NCI-H446 (cell line): ENCODE data around the gene OR2A42.
"Not testable (repeated sequence)": the region's sequence is repeated elsewhere in the genome, so short reads cannot be mapped to it uniquely, and the experiment has no call there.

Source experiments
- DNase-seq, 2 experiments: peaks; one replicate each; lab custom pipeline; 2025; lab: John Stamatoyannopoulos, UW

The OR2A42 gene

DNA sequence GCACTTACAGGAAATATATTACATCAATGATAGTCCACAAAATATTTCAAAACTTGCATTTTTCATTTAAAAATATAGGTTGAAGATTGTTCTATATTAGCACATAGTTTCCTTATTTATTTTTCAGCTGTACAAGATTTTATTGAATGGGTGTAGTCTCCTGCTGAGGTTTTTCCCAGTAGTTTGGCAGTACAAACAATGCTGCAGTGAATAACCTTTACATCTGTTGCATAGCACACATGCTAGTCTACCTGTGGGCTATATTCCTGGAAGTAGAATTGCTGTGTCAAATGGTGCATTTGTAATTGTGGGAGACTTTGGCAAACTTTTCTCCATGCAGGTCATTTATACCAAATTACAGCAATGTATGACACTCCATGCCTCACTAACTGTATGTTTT lies 18.9 kb downstream of the OR2A42 start:
- not testable (repeated sequence) for DNase-seq

DNA sequence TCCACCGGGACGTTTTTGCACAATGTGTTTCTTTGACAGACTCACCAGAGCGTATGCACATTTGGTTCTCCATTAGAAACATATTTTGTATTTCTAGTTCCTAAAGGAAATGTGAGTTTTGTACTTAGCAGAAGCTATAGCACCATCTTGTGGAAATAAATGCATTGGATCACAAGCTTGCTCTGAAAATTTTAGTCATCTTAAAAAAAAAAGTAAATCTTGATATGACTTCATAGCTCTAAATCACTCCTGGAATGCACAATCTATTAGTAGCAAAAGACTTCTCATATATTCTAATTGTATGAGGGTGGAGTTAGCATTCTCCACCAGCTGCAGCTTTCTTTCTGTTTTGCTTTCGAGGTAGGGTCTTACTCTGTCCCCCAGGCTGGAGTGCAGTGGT lies 20.3 kb downstream of the OR2A42 start:
- DNase-seq: not testable (repeated sequence)

DNA sequence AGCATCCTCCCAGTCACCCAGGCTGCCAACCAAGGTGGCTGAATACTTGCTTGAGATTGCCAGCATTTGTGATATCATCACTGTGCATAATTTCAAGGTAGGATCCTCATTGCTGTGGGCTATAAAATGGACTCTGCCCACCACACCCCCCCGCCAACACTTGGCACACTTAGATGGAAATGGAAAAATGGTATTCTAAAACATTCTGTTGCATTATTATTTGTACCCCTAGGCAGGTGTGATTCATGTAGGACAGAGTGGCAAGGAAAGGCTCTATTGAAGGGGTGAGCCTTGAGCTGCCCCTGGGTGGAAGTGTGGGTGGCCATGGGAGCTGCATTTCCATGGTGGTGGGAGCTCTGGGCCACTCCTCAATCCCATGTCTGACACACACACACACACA lies 20.8 kb downstream of the OR2A42 start:
- DNase-seq: not testable (repeated sequence)

DNA sequence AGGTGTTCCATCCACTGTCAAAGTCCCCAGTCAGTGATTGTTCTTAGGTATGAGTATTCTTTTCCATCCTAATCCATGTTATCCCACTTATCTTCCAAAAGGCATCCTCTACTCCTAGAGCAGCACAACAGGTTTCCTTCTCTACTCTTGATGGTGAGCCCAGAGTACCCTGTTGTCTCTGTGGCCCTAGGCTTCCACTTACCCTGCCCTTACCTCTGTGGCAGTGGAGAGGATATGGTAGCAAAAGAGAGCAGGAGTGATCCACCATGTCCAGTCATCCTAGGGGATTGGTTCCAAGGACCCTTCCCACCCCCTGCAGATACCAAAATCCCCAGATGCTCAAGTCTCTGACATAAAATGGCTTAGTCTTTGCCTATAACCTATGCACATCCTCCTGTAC lies 22.2 kb downstream of the OR2A42 start:
- not testable (repeated sequence) for DNase-seq

DNA sequence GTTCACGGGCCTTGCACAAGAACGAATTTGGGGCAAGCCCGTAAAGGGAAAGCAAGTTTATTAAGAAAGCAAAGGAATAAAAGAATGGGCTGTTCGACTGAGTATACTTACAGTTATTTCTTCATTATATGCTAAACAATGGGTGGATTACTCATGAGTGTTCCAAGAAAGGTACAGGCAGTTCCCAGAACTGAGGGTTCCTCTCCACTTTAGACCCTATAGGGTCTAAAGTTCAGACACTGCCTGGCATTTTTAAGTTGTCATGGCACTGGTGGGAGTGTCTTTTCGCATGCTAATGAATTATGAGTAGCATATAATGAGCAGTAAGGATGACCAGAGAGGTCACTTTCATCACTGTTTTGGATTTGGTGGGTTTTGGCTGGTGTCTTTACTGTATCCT lies 34.1 kb downstream of the OR2A42 start:
- DNase-seq: not testable (repeated sequence)

DNA sequence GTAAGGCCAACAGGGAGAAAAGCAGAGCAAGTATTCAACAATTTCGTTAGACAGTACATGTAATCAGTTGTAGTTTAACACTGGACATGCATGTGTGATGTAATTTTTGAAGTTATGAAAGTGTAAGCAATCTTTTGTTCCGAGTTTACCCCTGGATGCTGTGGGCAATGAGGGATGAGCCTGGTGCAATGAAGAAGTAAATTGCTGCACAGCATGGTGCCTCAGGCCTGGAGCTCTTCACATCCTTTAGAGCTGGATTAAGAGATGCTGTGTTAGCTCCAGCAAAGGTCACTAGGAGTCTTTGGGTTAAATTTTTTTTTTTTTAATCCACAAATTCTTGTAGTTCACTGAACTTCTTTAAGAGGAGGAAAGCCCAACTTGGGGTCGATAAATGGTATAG lies 36.3 kb downstream of the OR2A42 start:
- DNase-seq: not testable (repeated sequence)

DNA sequence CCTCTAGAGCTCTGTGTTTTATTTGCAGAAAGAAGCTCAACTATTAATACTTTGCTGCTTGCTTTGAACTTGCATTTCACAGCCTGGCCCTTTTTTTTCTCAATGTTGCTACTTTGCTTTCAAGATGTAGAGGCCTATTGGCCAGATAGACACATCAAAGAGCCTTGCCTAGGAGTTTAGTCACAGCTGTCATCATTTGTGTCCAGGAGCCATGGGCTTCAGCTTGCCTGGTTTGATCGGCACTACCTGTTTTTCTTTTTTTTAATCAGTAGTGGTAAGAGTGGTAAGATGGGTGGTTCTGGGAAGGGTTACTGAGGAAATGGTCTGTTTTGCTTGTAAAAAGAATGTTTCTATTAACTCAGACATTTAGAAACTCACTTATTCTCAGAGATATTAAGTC lies 37.4 kb downstream of the OR2A42 start:
- not testable (repeated sequence) for DNase-seq

DNA sequence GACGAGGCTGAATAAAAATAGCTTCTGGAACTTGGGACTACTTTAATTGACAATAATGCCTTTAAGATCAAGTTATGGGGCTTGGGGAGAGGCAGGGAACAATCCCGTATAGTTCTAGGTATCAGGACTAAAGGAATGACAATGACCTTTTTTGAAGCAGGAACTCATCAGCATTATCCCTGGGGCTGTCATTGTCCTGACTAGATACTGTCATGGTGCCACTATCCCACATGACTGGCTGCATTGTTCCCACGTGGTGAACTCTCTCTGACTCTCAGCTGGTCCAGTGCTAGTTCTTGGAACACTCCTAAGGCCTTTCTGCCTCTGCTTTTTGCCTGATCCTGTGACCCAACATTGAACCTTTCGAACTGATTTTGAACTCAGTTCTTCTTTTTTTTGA lies 40.5 kb downstream of the OR2A42 start:
- not testable (repeated sequence) for DNase-seq

DNA sequence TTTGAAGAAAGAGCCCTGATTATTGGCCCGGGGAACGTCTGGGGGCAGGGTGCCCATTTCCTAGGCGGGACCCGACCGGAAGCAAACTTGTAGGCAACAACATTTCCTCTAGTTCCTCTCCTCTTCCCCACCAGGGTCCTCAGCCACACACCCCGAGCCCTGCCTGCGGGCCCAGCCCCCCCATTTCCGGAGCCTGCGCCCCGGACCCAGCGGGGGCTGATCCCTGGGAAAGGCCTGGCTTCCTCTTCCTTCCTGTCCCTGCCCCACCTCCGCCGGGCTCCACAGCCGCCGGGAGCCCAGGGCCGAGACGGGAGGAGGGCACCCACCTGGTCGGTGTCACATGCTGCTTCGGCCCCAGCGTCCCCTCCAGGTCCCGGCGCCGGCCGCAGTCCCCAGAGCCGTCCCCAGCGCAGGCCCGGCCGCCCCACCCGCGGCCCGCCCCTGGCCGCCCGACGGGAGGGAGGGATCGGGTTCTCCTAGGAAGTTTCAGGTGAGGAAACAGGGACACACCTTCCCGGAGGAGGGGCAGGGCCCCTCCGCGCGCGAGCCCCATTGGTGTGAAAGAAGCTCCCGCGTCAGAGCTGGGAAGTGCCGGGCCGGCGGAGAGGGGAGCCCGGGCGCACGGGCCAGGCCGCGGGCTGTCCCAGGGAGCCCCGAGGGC lies 44.1 kb downstream of the OR2A42 start, which contains the start of gene ARHGEF35:
Gene ARHGEF35, minus strand, starts transcription at position 622 of the 661 bp plus-strand sequence. CDS start 7,450 bp downstream, outside the sequence.
- DNase-seq: not testable (repeated sequence)

DNA sequence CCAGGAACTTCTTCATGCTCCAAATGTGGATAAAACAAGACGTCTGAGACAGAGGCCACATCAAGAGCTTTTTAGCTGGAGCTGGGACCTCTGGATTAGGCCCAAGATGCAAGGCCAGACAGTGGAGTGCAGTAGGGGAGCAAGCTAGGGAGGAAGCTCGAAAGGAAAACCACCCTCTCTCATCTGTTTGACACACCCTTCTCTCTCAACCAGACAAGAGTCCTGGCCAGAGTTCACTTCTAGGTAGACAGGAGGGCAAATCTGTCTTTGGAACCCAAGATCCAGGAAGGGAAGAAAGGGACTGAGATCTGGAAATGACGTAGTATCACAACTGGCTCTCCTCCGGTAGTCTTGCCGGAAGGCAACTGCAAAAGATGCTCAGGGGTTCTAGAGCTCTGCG lies 45.0 kb downstream of the OR2A42 start:
- DNase-seq: not testable (repeated sequence)

DNA sequence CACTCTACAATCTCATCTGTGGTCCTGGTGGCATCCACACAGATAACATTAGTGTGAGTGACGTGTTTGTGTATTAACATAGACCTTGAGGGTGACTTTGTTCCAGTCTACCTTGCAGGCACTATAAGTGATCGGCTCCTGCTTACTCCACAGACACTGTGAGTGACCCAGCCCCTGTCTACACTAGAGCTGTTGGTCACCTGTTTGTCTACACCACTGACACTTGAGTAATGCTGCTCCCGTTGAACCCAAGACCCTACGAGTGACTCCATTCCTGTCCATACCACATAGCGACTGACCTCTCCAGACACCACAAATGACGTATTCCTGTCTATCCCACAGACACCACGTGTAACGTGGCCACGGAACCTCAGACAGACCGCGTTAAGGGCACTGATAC lies 45.6 kb downstream of the OR2A42 start:
- DNase-seq: not testable (repeated sequence)

DNA sequence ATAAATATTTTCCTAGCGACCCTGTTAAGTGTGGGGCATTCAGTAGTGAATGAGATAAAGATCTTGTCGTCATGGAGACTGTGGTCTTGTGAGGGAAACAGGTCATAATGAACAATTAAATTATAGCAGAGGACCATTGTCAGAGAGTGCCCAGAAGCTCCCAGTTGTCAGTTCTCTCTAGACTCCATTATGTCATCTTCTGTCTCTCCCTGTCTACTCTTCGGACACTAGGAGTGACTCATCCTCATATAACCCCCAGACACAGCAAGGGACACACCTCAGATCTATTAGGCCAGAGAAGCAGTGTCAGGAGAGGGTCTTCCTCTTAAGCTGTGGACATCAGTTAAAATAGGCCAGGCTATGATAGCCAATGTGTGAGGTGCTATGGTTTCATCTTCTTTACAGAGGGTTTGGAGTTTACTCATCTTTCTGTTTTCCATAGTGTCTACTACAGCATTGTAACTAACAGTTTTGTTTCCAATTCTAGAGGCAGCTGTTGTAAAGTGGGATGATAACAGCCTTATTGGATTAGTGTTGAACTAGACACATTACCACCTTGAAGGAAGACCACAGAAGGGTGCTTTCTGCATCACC lies 50.7 kb downstream of the OR2A42 start:
- not testable (repeated sequence) for DNase-seq

DNA sequence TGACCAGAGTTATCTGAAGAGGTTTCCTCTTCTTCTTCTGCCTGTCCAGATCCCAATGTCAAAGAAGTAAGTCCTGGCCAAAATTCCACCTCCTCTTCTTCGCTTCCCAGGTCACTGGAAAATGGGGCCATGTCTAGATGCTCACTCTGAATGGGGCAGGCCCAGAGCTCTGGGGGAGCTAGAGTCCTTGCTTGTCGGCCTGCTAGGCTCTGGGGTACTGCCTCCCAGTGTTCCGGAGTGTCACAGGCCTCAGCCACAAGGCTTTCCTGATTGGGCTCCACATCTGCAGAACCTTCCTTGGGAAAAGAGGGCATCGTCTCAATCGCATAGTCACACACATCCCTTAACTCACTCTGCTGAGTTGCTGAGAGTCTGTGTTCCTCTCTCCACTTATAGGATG lies 51.6 kb downstream of the OR2A42 start:
- DNase-seq: not testable (repeated sequence)

DNA sequence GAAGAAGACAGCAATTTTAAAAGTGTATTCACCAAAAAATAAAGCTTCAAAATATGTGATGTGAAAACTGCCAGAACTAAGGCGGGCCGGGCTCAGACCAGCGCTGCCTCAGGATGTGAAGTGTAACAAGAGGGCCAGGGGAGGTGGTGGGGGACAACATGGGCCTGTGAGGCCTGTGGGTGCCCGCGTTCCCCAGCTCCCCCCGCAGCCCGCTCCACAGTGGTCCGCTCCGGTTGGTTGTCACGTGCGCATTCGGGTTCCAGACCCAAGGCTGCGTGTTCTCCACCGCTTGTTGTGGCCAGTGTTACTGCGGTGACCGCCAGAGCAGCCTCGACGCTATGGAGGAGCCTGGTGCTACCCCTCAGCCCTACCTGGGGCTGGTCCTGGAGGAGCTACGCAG lies 56.2 kb downstream of the OR2A42 start, which contains the start of gene CTAGE4:
Gene CTAGE4, plus strand, starts transcription at position 301 of the 400 bp plus-strand sequence. Its CDS starts 38 bp downstream, at position 339.
- DNase-seq: not testable (repeated sequence)

DNA sequence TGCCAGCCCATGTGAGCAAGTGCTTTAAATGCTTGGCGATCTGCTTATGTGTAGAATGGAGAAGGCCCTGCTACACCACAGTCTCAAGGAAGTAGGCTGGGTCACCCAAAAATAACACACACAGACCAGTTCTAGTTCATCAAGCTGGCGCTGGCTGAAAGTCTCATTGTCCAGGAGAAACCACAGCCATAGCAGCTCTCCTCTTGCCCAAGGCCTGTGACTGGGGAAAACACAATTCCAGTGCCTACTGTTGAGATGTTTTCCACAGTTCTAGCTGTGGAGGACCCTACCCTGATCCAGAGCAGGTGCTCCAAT lies 60.3 kb downstream of the OR2A42 start:
- not testable (repeated sequence) for DNase-seq

DNA sequence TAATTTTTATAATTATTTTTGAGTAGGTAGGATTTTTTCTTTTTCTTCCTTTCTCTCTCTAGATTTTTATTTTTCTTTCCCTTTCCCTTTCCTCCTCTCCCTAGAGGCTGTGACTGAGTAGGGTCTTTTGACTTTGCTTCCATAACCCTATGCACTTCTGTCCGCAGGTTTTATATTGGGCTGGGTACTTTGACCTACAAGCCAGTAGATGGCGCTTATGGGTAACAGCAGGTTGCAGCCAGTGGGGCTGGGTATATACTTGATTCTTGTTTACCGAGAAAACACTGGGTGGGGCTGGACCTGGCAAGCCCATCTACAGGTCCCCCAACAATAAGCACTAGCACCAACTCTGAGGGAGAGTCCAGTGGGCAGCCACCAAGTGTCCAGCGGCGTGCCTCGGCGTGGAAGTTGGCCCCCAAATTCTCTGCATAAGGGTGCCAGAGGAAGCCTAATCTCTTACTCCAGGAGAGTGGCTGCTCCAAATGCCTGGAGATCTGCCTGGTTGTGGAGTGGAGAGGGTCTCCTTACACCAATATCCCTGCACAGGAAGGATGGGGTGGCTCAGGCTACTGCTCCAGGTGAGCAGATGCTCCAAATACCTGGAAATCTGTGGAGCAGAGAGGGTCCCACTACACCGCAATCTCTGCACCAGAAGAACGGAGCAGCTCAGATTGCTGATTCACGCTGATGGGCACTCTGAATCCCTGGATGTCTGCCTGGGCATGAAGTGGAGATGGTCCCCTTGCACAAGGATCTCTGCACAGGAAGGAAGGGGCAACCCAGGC lies 60.8 kb downstream of the OR2A42 start:
- DNase-seq: peak in 1 of 2 experiments; percentile 22
